IMR-90 (cell line): ENCODE data around the gene SCN8A. TPM values are rescaled to one million over a fixed set of nuclear protein-coding genes. Genes with fewer than 3 reads are reported as not detected.

Source experiments
- ATAC-seq: fragments of 200-7000 bp; cut with Tn5 transposase; 2 replicates; pipeline ENCODE4 v1.9.1; 2020; ENCODE audit warnings: low read depth, mild to moderate bottlenecking, moderate library complexity
- BruUV-seq: library from RNA; stranded (reverse); fragments of 400-500 nt; replicated peaks from 2 replicates; lab custom pipeline; 2021; lab: Mats Ljungman, UMichigan
- CTCF ChIA-PET: fragments of 300-600 bp; formaldehyde crosslinking; extraction: SDS; loops from one replicate; lab custom pipeline; 2021; ENCODE audit warnings: antibody characterized with exemption; lab: Yijun Ruan, JAX
- POLR2A ChIA-PET: fragments of 300-600 bp; sonication (Branson Sonifier 250); formaldehyde crosslinking; loops from one replicate; lab custom pipeline; 2022; ENCODE audit warnings: antibody characterized with exemption; ENCODE audit not compliant: unreplicated experiment; lab: Charles Lee
- DNase-seq: peaks from one replicate; pipeline ENCODE4 v3.0.0; 2013
- H2AFZ ChIP-seq: replicated peaks from 2 replicates; pipeline ENCODE3; 2013; ENCODE audit warnings: low read length, mild to moderate bottlenecking; ENCODE audit not compliant: poor library complexity
- H2AK5ac ChIP-seq: 2 replicates; pipeline ENCODE4 v1.6.1; 2013; ENCODE audit warnings: low read depth, low read length, inconsistent platforms
- H2AK9ac ChIP-seq: replicated peaks from 2 replicates; pipeline ENCODE3; 2013; ENCODE audit warnings: mild to moderate bottlenecking, low read depth, low read length, moderate library complexity; ENCODE audit not compliant: poor library complexity
- H2BK120ac ChIP-seq: 2 replicates; pipeline ENCODE4 v1.6.1; 2013; ENCODE audit warnings: low read depth, low read length, inconsistent platforms
- H2BK15ac ChIP-seq: 3 replicates; pipeline ENCODE4 v1.6.1; 2013; ENCODE audit warnings: low read depth, low read length, inconsistent platforms
- H2BK20ac ChIP-seq: 2 replicates; pipeline ENCODE4 v1.6.1; 2013; ENCODE audit warnings: low read depth, mild to moderate bottlenecking, inconsistent platforms, low read length, moderate library complexity
- H2BK5ac ChIP-seq: 2 replicates; pipeline ENCODE4 v1.6.1; 2013; ENCODE audit warnings: mild to moderate bottlenecking, low read depth, low read length, inconsistent platforms; ENCODE audit not compliant: poor library complexity, severe bottlenecking
- H3K14ac ChIP-seq: replicated peaks from 2 replicates; pipeline ENCODE4 v1.6.1; 2013; ENCODE audit warnings: low read depth, low read length, inconsistent platforms
- H3K18ac ChIP-seq: 2 replicates; pipeline ENCODE4 v1.6.1; 2013; ENCODE audit warnings: low read depth, low read length, control low read depth
- H3K23ac ChIP-seq: 2 replicates; pipeline ENCODE4 v1.6.1; 2013; ENCODE audit warnings: low read depth, low read length, inconsistent platforms
- H3K27ac ChIP-seq: 2 replicates; pipeline ENCODE4 v1.5.1; 2013; ENCODE audit warnings: mild to moderate bottlenecking, control low read depth, low read length; ENCODE audit not compliant: insufficient read depth
- H3K27me3 ChIP-seq: 2 replicates; pipeline ENCODE4 v1.6.1; 2013; ENCODE audit warnings: low read length; ENCODE audit not compliant: control insufficient read depth, insufficient read depth
- H3K36me3 ChIP-seq: 2 replicates; pipeline ENCODE4 v1.6.1; 2013; ENCODE audit warnings: low read length, mixed read lengths; ENCODE audit not compliant: control insufficient read depth, insufficient read depth
- H3K4ac ChIP-seq: 2 replicates; pipeline ENCODE4 v1.6.1; 2013; ENCODE audit warnings: low read depth, low read length, inconsistent platforms
- H3K4me1 ChIP-seq: 2 replicates; pipeline ENCODE4 v1.6.1; 2013; ENCODE audit warnings: low read length, mixed read lengths; ENCODE audit not compliant: control insufficient read depth, insufficient read depth
- H3K4me2 ChIP-seq: 2 replicates; pipeline ENCODE4 v1.6.1; 2013; ENCODE audit warnings: low read depth, mild to moderate bottlenecking, control low read depth, low read length, moderate library complexity
- H3K4me3 ChIP-seq: 2 replicates; pipeline ENCODE4 v1.5.1; 2013; ENCODE audit warnings: low read depth, mild to moderate bottlenecking, control low read depth, low read length, moderate library complexity; ENCODE audit not compliant: insufficient read depth
- H3K56ac ChIP-seq: 2 replicates; pipeline ENCODE4 v1.6.1; 2013; ENCODE audit warnings: low read length, inconsistent platforms; ENCODE audit not compliant: insufficient read depth; ENCODE audit errors: extremely low read depth
- H3K79me1 ChIP-seq, 2 experiments: 2 replicates each; pipeline ENCODE4 v1.6.1; 2013; ENCODE audit warnings: low read length in 2 of 2, inconsistent platforms in 1 of 2, low read depth in 1 of 2
- H3K9ac ChIP-seq: 2 replicates; pipeline ENCODE4 v1.6.1; 2013; ENCODE audit warnings: low read depth, low read length, control low read depth
- H3K9me1 ChIP-seq: 2 replicates; pipeline ENCODE4 v1.6.1; 2013; ENCODE audit warnings: low read length, inconsistent platforms; ENCODE audit not compliant: insufficient read depth
- H3K9me3 ChIP-seq: 2 replicates; pipeline ENCODE4 v1.6.1; 2013; ENCODE audit warnings: low read length; ENCODE audit not compliant: control insufficient read depth, insufficient read depth
- H4K20me1 ChIP-seq: 2 replicates; pipeline ENCODE4 v1.6.1; 2013; ENCODE audit warnings: low read length, inconsistent platforms; ENCODE audit not compliant: insufficient read depth
- H4K5ac ChIP-seq: 2 replicates; pipeline ENCODE4 v1.6.1; 2013; ENCODE audit warnings: mild to moderate bottlenecking, low read depth, low read length, control low read depth
- H4K8ac ChIP-seq, 2 experiments: 2 replicates each; pipeline ENCODE4 v1.6.1; 2013; ENCODE audit warnings: low read depth in 2 of 2, low read length in 2 of 2, control low read depth in 1 of 2, inconsistent platforms in 1 of 2
- H4K91ac ChIP-seq: 2 replicates; pipeline ENCODE4 v1.6.1; 2013; ENCODE audit warnings: low read depth, low read length, inconsistent platforms; ENCODE audit not compliant: insufficient read depth
- BHLHE40 ChIP-seq: fragments of 150-350 bp; IDR thresholded peaks from 2 replicates; pipeline ENCODE4 v1.6.1; 2016; ENCODE audit warnings: mild to moderate bottlenecking, low read depth, low read length
- CEBPB ChIP-seq: IDR thresholded peaks from 2 replicates; pipeline ENCODE4 v1.6.1; 2012; ENCODE audit warnings: low read depth, low read length, improper control_type of control experiment
- FOS ChIP-seq: fragments of 150-350 bp; IDR thresholded peaks from 2 replicates; pipeline ENCODE4 v1.6.1; 2016; ENCODE audit warnings: low read depth, low read length
- MAFK ChIP-seq: IDR thresholded peaks from 2 replicates; pipeline ENCODE4 v1.6.1; 2012; ENCODE audit warnings: low read depth, low read length, improper control_type of control experiment
- MXI1 ChIP-seq: IDR thresholded peaks from 2 replicates; pipeline ENCODE4 v1.6.1; 2012; ENCODE audit warnings: low read depth, mild to moderate bottlenecking, low read length, moderate library complexity, borderline replicate concordance
- RAD21 ChIP-seq: IDR thresholded peaks from 2 replicates; pipeline ENCODE4 v1.6.1; 2012; ENCODE audit warnings: low read length, improper control_type of control experiment
- WGBS, 2 experiments: methylation state at CpG; one replicate each; pipeline versions ENCODE4 v1.1.5 to v1.1.7; 2013; ENCODE audit warnings: missing lambda C conversion rate in 2 of 2; ENCODE audit not compliant: insufficient read length in 1 of 2; ENCODE audit errors: extremely low coverage in 2 of 2; 5-methylcytosine and 5-hydroxymethylcytosine counted together
- dilution Hi-C: fragments of 300-500 bp; cut with HindIII; formaldehyde crosslinking; loops from one replicate; pipeline ENCODE4 v1.14.3; 2018; ENCODE audit warnings: low sequenced_read_pairs; ENCODE audit not compliant: unreplicated experiment
- in situ Hi-C: fragments of 300-500 bp; cut with MboI; formaldehyde crosslinking; loops from 3 replicates; pipeline ENCODE4 v1.14.3; 2019; ENCODE audit warnings: low sequenced_read_pairs, inconsistent platforms, mixed read lengths
- intact Hi-C: fragments of 100-400 bp; cut with micrococcal nuclease; formaldehyde crosslinking; loops from 2 replicates; pipeline ENCODE4 v1.10.0; 2022
- polyA plus RNA-seq, 3 experiments: library from polyadenylated mRNA; depleted of rRNA; stranded (reverse); fragments of >200 nt; gene quantifications; 2 replicates each; pipeline ENCODE4 v1.2.3, GENCODE V29; 2012; ENCODE audit warnings: low replicate concordance in 1 of 3
- total RNA-seq: library from RNA; depleted of rRNA; stranded (reverse); fragments of >200 nt; gene quantifications from 2 replicates; pipeline ENCODE4 v1.2.3, GENCODE V29; 2012

SCN8A gene
- total and polyA plus RNA-seq, 2 of the 4 experiments (the other 2 are of a cell fraction): 6.9 to 19.7 TPM

GRCh38 chr12:51746416-51746815, 155.4 kb downstream of the SCN8A start:
- Histone ChIP-seq H3K14ac (no peak overlapping the region), H3K4me3 (no peak overlapping the region), H3K27me3 (no peaks in the 10 kb centered on the region), H2AFZ (no peak overlapping the region), H4K8ac (no peak overlapping the region), H3K4ac (no peak overlapping the region), H2BK15ac (no peak overlapping the region), H3K9me1 (peaks cover 4% of the 10 kb centered on the region; the same call in 1 of the 2 replicates), H3K27ac (no peak overlapping the region), H3K23ac (no peak overlapping the region), H3K79me1 (no peaks in the 10 kb centered on the region), H2AK9ac (no peak overlapping the region), H4K91ac (no peak overlapping the region), H4K20me1 (no peaks in the 10 kb centered on the region), H4K5ac (no peak overlapping the region), H3K9ac (no peak overlapping the region), H3K4me2 (no peak overlapping the region), H2BK120ac (no peak overlapping the region), H3K36me3 (peaks cover 5% of the 10 kb centered on the region; the same call in 1 of the 2 replicates), H2AK5ac (no peak overlapping the region), H2BK5ac (no peak overlapping the region), H3K18ac (no peak overlapping the region), H3K9me3 (no peaks in the 10 kb centered on the region), H2BK20ac (no peak overlapping the region), H3K4me1 (no peaks in the 10 kb centered on the region), H3K56ac (no peak overlapping the region)
- BruUV-seq: no TSS peak
- in situ Hi-C loops: no loop called here
- ChIA-PET POLR2A (no interaction called here), CTCF (no interaction called here)
- TF ChIP-seq CEBPB (no peak), MAFK (no peak), RAD21 (no peak), MXI1 (no peak), BHLHE40 (no peak), FOS (no peak)
- no CpG with 5 or more reads among the region's 4 CpGs for WGBS, 2 experiments
- dilution Hi-C loops: no loop called here
- no peak for DNase-seq
- ATAC-seq: no peak
- intact Hi-C loops: no loop called here
